ENCODE data around the gene UBAC2. TPM values are rescaled to one million over a fixed set of nuclear protein-coding genes. Genes with fewer than 3 reads are reported as not detected.

UBAC2 gene
- total RNA-seq, 1 experiment from 2014 or later, result 54.7 TPM

GRCh38 chr13:99414048-99414995 is 213.7 kb downstream of the UBAC2 start:
- no peak for DNase-seq (ENCODE audit: low read depth)

- no peak for DNase-seq (ENCODE audit: low read depth)
Measured at GRCh38 chr13:99415014-99415650, 214.5 kb downstream of the UBAC2 start.

GRCh38 chr13:99415851-99416331 is 215.2 kb downstream of the UBAC2 start:
- DNase-seq (ENCODE audit: low read depth), result no peak

GRCh38 chr13:99416411-99417121 is 215.9 kb downstream of the UBAC2 start:
- DNase-seq (ENCODE audit: low read depth), result no peak

GRCh38 chr13:99417201-99418102 is 216.8 kb downstream of the UBAC2 start:
- no peak for DNase-seq (ENCODE audit: low read depth)

GRCh38 chr13:99418103-99418842 is 217.6 kb downstream of the UBAC2 start:
- no peak for DNase-seq (ENCODE audit: low read depth)

GRCh38 chr13:99418843-99419140 is 218.1 kb downstream of the UBAC2 start:
- DNase-seq (ENCODE audit: low read depth), result no peak

GRCh38 chr13:99419591-99420243 is 219.1 kb downstream of the UBAC2 start:
- DNase-seq (ENCODE audit: low read depth), result no peak

GRCh38 chr13:99421271-99421670 is 220.6 kb downstream of the UBAC2 start:
- DNase-seq (ENCODE audit: low read depth), result no peak

- no peak for DNase-seq (ENCODE audit: low read depth)
Measured at GRCh38 chr13:99421758-99422585, 221.3 kb downstream of the UBAC2 start.

GRCh38 chr13:99422586-99423220 is 222.0 kb downstream of the UBAC2 start:
- no peak for DNase-seq (ENCODE audit: low read depth)

GRCh38 chr13:99425485-99426341 is 225.1 kb downstream of the UBAC2 start:
- no peak for DNase-seq (ENCODE audit: low read depth)

GRCh38 chr13:99426426-99426825 is 225.8 kb downstream of the UBAC2 start:
- no peak for DNase-seq (ENCODE audit: low read depth)

- no peak for DNase-seq (ENCODE audit: low read depth)
Measured at GRCh38 chr13:99429670-99430069, 229.0 kb downstream of the UBAC2 start.

- no peak for DNase-seq (ENCODE audit: low read depth)
Measured at GRCh38 chr13:99431927-99432608, 231.4 kb downstream of the UBAC2 start.

GRCh38 chr13:99432609-99433542 is 232.2 kb downstream of the UBAC2 start:
- peak; percentile 59 for DNase-seq (ENCODE audit: low read depth)
